NCI-H2227 treated with DMSO at 0.1 percent for 48 hours (cell line): ENCODE results near the gene MRPL21.
"Not testable (repeated sequence)": the region's sequence is repeated elsewhere in the genome, so short reads cannot be mapped to it uniquely, and the experiment has no call there.

Source experiments
- DNase-seq: peaks from one replicate; lab custom pipeline; 2025; lab: John Stamatoyannopoulos, UW

MRPL21 gene

DNA sequence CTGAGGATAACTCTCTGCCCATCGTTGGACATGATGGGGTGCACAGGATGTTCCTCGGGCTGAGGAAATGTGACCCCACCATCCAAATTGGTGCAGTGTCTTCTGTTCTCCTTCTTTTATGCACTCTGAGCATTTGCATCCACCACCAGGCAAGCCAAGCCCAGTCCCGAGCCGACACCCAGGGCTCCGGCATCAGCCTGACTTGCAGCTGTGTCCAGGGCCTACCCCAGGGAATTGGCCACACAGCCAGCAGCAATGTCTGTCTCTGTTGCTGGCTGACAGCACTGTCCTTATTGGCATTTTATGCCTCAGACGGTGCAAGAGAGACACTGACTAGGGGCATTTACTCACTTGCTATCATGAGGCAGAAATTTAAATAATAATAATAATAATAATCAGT lies 36.6 kb downstream of the MRPL21 start:
- DNase-seq, result no peak

- no peak for DNase-seq
Measured at GRCh38 chr11:68865241-68865640, 38.4 kb downstream of the MRPL21 start.

GRCh38 chr11:68863553-68864265 lies 39.9 kb downstream of the MRPL21 start:
- DNase-seq, result no peak

- no peak for DNase-seq
Measured at GRCh38 chr11:68862421-68862820, 41.2 kb downstream of the MRPL21 start.

DNA sequence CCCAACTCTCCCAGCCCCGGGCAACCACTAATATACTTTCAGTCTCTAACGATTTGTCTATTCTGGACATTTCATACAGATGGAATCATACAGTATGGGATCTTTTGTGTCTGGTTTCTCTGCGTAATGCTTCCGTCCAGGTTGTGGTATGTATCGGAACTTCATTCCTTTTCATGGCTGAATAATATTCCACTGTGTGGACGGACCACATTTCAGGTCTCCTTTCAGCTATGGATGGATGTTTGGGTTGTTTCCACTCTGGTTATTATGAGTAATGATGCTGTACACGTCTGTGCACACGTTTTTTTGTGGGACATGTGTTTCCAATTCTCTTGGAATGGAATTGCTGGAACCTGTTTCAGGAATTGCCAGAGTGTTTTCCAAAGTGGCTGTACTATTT lies 44.5 kb downstream of the MRPL21 start:
- DNase-seq, result no peak

DNA sequence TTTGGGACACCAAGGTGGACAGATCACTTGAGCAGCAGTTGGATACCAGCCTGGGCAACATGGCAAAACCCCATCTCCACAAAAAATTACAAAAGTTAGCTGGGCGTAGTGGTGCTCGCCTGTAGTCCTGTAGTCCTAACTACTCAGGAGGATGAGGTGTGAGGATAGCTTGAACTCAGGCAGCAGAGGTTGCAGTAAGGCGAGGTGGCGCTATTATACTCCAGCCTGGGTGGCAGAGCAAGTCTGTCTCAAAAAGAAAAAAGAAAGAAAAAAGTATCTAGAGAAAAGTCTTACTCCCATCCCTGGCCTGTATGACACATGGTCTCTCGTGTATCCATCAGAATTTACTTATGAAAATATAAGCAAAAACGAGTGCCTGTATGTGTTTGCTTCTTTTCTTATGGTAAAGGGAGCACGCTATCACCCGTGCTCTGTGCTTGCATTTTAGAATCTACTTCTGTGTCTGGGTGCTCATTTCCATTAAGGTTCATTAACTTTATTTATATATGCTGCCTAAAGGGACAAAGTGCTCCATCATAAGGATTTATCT lies 46.5 kb downstream of the MRPL21 start:
- no peak for DNase-seq

GRCh38 chr11:68856425-68857030 lies 47.1 kb downstream of the MRPL21 start:
- not testable (repeated sequence) for DNase-seq

- DNase-seq, result no peak
Measured at GRCh38 chr11:68855205-68855981, 48.2 kb downstream of the MRPL21 start.

DNA sequence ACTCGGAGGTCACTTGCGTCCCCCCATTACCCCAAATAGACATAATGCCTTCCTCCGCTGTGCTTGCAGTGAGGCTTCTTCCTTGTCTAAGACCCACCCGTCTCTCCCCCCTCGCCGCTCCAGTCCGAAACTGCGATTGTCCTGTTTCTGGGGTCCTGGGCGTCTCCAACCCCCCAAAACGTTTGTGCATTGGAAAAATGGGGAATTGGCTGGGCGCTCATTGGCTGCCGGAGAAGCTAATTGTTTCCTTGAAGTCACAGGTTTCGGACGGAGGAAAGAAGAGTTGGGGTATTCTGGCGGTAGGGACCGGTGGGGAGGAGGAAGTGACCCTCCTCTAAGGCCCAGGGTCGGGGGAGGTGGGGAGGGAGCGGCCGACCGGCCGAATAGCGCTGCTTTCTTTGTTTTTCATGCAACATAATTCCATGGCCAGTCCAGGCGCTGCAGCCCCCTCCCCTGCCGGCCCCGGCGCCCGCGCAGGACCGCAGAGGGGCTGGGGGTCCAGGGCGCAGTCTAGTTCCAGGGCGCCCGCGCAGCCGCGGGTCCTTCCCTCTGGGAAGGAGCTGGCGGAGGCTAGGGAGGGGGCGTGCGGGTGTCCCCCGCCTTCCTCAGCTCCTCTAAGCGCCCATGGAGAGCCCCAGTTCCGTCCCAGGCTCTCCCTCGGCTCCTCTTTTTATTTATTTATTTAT lies 49.2 kb downstream of the MRPL21 start:
- no peak for DNase-seq

DNA sequence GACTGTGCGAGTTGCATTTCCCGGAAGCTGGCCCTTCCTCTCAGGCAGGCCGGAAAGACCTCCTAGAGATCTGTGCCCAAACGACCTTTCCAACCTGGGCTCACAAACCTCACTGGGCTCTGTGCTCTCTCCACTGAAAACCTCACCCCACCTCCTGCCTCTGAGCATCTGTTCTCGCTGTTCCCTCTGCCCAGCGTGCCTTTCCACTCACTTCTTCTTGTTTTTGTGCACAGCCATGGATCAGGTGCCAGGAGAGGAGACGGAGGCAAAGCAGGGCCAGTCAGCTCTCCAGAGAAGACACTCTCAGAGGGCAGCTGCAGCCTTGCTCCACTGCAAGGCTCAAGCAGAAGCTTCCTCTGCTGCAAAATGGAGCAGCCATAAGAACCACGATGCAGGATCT lies 51.0 kb downstream of the MRPL21 start:
- DNase-seq, result no peak

- DNase-seq, result no peak
Measured at GRCh38 chr11:68848429-68848828, 55.2 kb downstream of the MRPL21 start.

- DNase-seq, result no peak
Measured at GRCh38 chr11:68847395-68847794, 56.2 kb downstream of the MRPL21 start.

- no peak for DNase-seq
Measured at GRCh38 chr11:68845351-68846002, 58.2 kb downstream of the MRPL21 start.

- DNase-seq, result no peak
Measured at GRCh38 chr11:68844801-68845200, 58.8 kb downstream of the MRPL21 start.

DNA sequence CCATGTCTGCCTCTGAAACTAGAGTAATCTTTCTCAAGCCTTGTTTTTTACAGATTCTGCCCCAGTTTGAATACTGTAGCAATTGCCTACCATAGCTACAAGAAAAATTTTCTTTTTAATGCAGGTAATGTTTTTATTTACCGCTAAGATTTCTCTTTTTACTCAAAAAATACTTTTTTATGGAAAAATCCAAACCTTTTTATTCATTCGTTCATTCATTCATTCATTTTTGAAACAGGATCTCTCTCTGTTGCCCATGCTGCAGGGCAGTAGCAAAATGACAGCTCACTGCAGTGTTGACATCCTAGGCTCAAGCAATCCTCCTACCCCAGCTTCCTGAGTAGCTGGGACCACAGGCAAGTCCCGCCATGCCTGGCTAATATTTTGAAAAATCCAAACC lies 59.3 kb downstream of the MRPL21 start:
- no peak for DNase-seq

GRCh38 chr11:68843703-68844312 lies 59.8 kb downstream of the MRPL21 start:
- no peak for DNase-seq

GRCh38 chr11:68843052-68843561 lies 60.5 kb downstream of the MRPL21 start:
- no peak for DNase-seq

DNA sequence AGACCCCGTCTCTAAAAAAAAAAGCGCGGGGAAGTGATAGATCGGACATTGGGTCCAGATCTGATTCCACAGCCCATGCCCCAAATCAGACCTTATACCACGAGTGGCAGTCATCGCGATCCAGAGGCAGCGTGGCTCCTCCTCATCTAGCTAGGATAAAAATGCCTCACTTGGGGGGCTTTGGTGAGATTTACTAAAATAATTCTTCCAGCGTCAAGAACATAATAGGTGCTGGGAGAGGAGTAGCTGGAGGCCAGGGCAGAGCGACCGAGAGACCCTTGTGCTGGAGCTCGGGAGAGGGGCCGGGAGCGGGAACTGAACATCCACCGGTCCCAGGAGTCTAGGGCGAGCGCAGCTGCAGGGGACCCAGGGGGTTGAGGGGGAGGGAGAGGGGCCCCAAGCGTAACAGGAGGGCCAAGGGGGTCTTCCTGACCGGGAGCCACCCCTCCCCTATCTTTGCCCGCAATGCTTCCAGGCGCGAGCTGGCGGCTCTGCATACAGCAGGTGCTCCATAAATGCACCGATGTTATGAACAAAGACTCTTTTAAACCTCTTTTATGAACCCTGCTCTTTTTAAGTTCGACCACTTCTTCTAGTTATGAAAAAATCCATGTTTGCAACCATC lies 61.1 kb downstream of the MRPL21 start:
- DNase-seq, result no peak

DNA sequence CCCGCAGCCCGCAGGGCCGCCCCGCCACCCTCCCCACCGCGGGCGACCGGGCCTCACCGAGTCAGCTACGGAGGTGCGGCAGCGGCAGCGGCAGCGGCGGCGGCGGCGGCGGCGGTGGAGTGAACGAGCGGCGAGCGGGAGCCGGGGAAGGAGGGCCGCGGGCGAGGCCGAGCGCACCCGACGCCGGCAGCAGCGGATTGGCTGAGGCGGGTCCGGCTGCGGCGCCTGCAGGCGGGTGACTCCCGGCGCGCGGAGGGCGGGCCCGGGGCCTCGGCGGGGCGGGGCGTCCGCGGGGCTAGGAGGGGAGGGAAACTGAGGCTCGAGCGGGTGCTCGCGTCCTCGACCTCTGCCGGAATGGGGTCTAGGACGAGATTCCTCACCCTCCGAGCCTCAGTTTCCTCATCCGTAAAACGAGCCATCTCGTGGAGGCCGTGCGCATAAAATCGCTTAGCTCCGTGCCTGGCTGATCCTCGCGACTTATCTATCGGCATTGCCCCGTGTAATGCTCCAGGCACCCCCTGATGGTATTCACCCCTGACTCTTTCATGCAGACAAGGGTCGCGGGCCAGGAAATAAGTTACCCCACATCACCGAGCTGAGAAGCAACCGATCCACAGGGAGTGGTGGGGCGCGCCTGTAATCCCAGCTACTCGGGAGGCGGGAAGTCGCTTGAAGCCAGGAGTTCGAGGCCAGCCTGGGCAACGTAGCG lies 61.8 kb downstream of the MRPL21 start, which contains the start of gene CPT1A:
Gene CPT1A, minus strand, starts transcription at position 199 of the 709 bp plus-strand sequence. CDS start 26,442 bp downstream, outside the sequence.
- peak; percentile 52 for DNase-seq
